Measurements from ENCODE around the gene EBF3.

EBF3 gene

GRCh38 chr10:129825826-129826225 lies 138.2 kb downstream of the EBF3 start:
- DNase-seq = no peak

- no peak for DNase-seq
These were observed 138.9 kb downstream of the EBF3 start for GRCh38 chr10:129825221-129825620.

GRCh38 chr10:129820451-129820850 lies 143.6 kb downstream of the EBF3 start:
- no peak for DNase-seq

- no peak for DNase-seq
These were observed 147.4 kb downstream of the EBF3 start for GRCh38 chr10:129816656-129817045.

GRCh38 chr10:129815898-129816655 lies 148.0 kb downstream of the EBF3 start:
- DNase-seq = no peak

GRCh38 chr10:129814681-129815646 lies 149.1 kb downstream of the EBF3 start:
- DNase-seq = no peak

- DNase-seq = no peak
These were observed 151.7 kb downstream of the EBF3 start for GRCh38 chr10:129812398-129812797.

- no peak for DNase-seq
These were observed 152.9 kb downstream of the EBF3 start for GRCh38 chr10:129811208-129811607.

- no peak for DNase-seq
These were observed 154.2 kb downstream of the EBF3 start for GRCh38 chr10:129809841-129810240.

GRCh38 chr10:129809431-129809830 lies 154.6 kb downstream of the EBF3 start:
- no peak for DNase-seq

- DNase-seq = no peak
These were observed 155.7 kb downstream of the EBF3 start for GRCh38 chr10:129808092-129808983.

GRCh38 chr10:129807211-129807610 lies 156.9 kb downstream of the EBF3 start:
- DNase-seq = no peak

GRCh38 chr10:129800796-129801340 lies 163.2 kb downstream of the EBF3 start:
- DNase-seq = no peak

- no peak for DNase-seq
These were observed 164.1 kb downstream of the EBF3 start for GRCh38 chr10:129799942-129800341.

GRCh38 chr10:129796710-129797420 lies 167.2 kb downstream of the EBF3 start:
- DNase-seq = no peak

- DNase-seq = no peak
These were observed 170.1 kb downstream of the EBF3 start for GRCh38 chr10:129793996-129794395.

GRCh38 chr10:129793479-129793878 lies 170.6 kb downstream of the EBF3 start:
- no peak for DNase-seq

- no peak for DNase-seq
These were observed 171.2 kb downstream of the EBF3 start for GRCh38 chr10:129792864-129793263.

- DNase-seq = no peak
These were observed 171.9 kb downstream of the EBF3 start for GRCh38 chr10:129792141-129792540.

GRCh38 chr10:129790715-129791446 lies 173.2 kb downstream of the EBF3 start:
- DNase-seq = no peak

- no peak for DNase-seq
These were observed 175.9 kb downstream of the EBF3 start for GRCh38 chr10:129788215-129788614.

Data from activated effector memory CD4-positive, alpha-beta T cell treated with anti-CD3 and anti-CD28 coated beads, Interleukin-2, amount 50 U/mL, for 16 hours (primary cell).